ENCODE results near the gene KIAA0513.
A peak's percentile ranks its signal among the peaks of the same experiment; 100 is the strongest.
"Not testable (repeated sequence)": the region's sequence is repeated elsewhere in the genome, so short reads cannot be mapped to it uniquely, and the experiment has no call there.

KIAA0513 gene

GRCh38 chr16:85048921-85049562 is 21.4 kb downstream of the KIAA0513 start:
- DNase-seq (ENCODE audit: low spot score), result no peak

- no peak for DNase-seq (ENCODE audit: low spot score)
Observed at GRCh38 chr16:85049706-85050305, 22.2 kb downstream of the KIAA0513 start.

- DNase-seq (ENCODE audit: low spot score), result no peak
Observed at GRCh38 chr16:85051067-85051581, 23.5 kb downstream of the KIAA0513 start.

GRCh38 chr16:85051683-85052082 is 24.1 kb downstream of the KIAA0513 start:
- DNase-seq (ENCODE audit: low spot score), result no peak

- no peak for DNase-seq (ENCODE audit: low spot score)
Observed at GRCh38 chr16:85052536-85052935, 24.9 kb downstream of the KIAA0513 start.

- DNase-seq (ENCODE audit: low spot score), result not testable (repeated sequence)
Observed at GRCh38 chr16:85054321-85054720, 26.7 kb downstream of the KIAA0513 start.

GRCh38 chr16:85054948-85055492 is 27.4 kb downstream of the KIAA0513 start:
- no peak for DNase-seq (ENCODE audit: low spot score)

- peak; percentile 85 for DNase-seq (ENCODE audit: low spot score)
Observed at GRCh38 chr16:85055493-85056210, 28.1 kb downstream of the KIAA0513 start.

- peak; percentile 76 for DNase-seq (ENCODE audit: low spot score)
Observed at GRCh38 chr16:85056211-85056748, 28.7 kb downstream of the KIAA0513 start.

GRCh38 chr16:85057212-85057889 is 29.8 kb downstream of the KIAA0513 start:
- DNase-seq (ENCODE audit: low spot score), result no peak

GRCh38 chr16:85057948-85058347 is 30.4 kb downstream of the KIAA0513 start:
- no peak for DNase-seq (ENCODE audit: low spot score)

GRCh38 chr16:85058909-85059308 is 31.3 kb downstream of the KIAA0513 start:
- DNase-seq (ENCODE audit: low spot score), result no peak

GRCh38 chr16:85061566-85061965 is 34.0 kb downstream of the KIAA0513 start:
- peak; percentile 65 for DNase-seq (ENCODE audit: low spot score)

GRCh38 chr16:85062323-85062722 is 34.7 kb downstream of the KIAA0513 start:
- DNase-seq (ENCODE audit: low spot score), result no peak

GRCh38 chr16:85062845-85063244 is 35.2 kb downstream of the KIAA0513 start:
- DNase-seq (ENCODE audit: low spot score), result no peak

- no peak for DNase-seq (ENCODE audit: low spot score)
Observed at GRCh38 chr16:85064186-85064585, 36.6 kb downstream of the KIAA0513 start.

- no peak for DNase-seq (ENCODE audit: low spot score)
Observed at GRCh38 chr16:85065099-85065498, 37.5 kb downstream of the KIAA0513 start.

GRCh38 chr16:85066346-85066885 is 38.8 kb downstream of the KIAA0513 start:
- no peak for DNase-seq (ENCODE audit: low spot score)

GRCh38 chr16:85067024-85067423 is 39.4 kb downstream of the KIAA0513 start:
- DNase-seq (ENCODE audit: low spot score), result no peak

- no peak for DNase-seq (ENCODE audit: low spot score)
Observed at GRCh38 chr16:85067426-85067825, 39.8 kb downstream of the KIAA0513 start.

GRCh38 chr16:85068746-85069145 is 41.2 kb downstream of the KIAA0513 start:
- DNase-seq (ENCODE audit: low spot score), result no peak

GRCh38 chr16:85069171-85069570 is 41.6 kb downstream of the KIAA0513 start:
- DNase-seq (ENCODE audit: low spot score), result no peak

All from Ammon's horn (tissue), 1 donor.